Activated CD4-positive, alpha-beta T cell treated with anti-CD3 and anti-CD28 coated beads, Interleukin-2, amount 50 U/mL, for 4 hours (primary cell): ENCODE results near the gene IRF3.
"Not testable (repeated sequence)": the region's sequence is repeated elsewhere in the genome, so short reads cannot be mapped to it uniquely, and the experiment has no call there.

ENCODE experiments used
- DNase-seq, 2 experiments: peaks; one replicate each; pipeline ENCODE4 v3.0.0-alpha.2; 2020

The IRF3 gene

GRCh38 chr19:49642492-49643035 lies 23.1 kb downstream of the IRF3 start:
- no peak for DNase-seq

GRCh38 chr19:49641688-49642491 lies 23.8 kb downstream of the IRF3 start, which contains the start of gene SCAF1:
TSS of gene SCAF1 (plus strand) at chr19:49642209. CDS start at chr19:49645027, 2,818 bp downstream.
- peak; percentile 97 to 98 for DNase-seq

- DNase-seq: peak; percentile 100
These were observed 25.4 kb downstream of the IRF3 start, which contains the start of gene RRAS for GRCh38 chr19:49640113-49640898. TSS of gene RRAS (minus strand) at chr19:49640143. CDS start at chr19:49640098, 45 bp downstream.

- no peak for DNase-seq
These were observed 26.1 kb downstream of the IRF3 start for GRCh38 chr19:49639401-49640112.

- DNase-seq: no peak
These were observed 27.6 kb downstream of the IRF3 start for GRCh38 chr19:49637821-49638738.

GRCh38 chr19:49636233-49636932 lies 29.3 kb downstream of the IRF3 start:
- no peak for DNase-seq

GRCh38 chr19:49635530-49636232 lies 30.0 kb downstream of the IRF3 start:
- no peak for DNase-seq

- DNase-seq: not testable (repeated sequence)
These were observed 32.4 kb downstream of the IRF3 start for GRCh38 chr19:49633273-49633672.

- no peak for DNase-seq
These were observed 33.1 kb downstream of the IRF3 start for GRCh38 chr19:49632576-49632975.

GRCh38 chr19:49631610-49632192 lies 34.0 kb downstream of the IRF3 start:
- DNase-seq: no peak

- DNase-seq: no peak
These were observed 34.6 kb downstream of the IRF3 start for GRCh38 chr19:49631014-49631588.

GRCh38 chr19:49629659-49630058 lies 36.0 kb downstream of the IRF3 start:
- no peak for DNase-seq

- no peak for DNase-seq
These were observed 39.4 kb downstream of the IRF3 start for GRCh38 chr19:49626226-49626625.

- DNase-seq: no peak
These were observed 40.4 kb downstream of the IRF3 start for GRCh38 chr19:49624967-49625910.

GRCh38 chr19:49617860-49618259 lies 47.8 kb downstream of the IRF3 start:
- DNase-seq: not testable (repeated sequence)

- no peak for DNase-seq
These were observed 48.7 kb downstream of the IRF3 start for GRCh38 chr19:49616945-49617344.

- DNase-seq: no peak
These were observed 49.1 kb downstream of the IRF3 start for GRCh38 chr19:49616532-49616931.

GRCh38 chr19:49615861-49616260 lies 49.8 kb downstream of the IRF3 start:
- DNase-seq: no peak
